ENCODE measurements around the gene TNFSF13B.

The TNFSF13B gene

GRCh38 chr13:108269601-108270328, at the start of gene TNFSF13B:
Gene TNFSF13B (plus strand): TSS chr13:108269718. CDS start chr13:108269896, 178 bp downstream.
- Histone ChIP-seq H3K36me3 (no peaks in the 10 kb centered on the region), H3K4me3 (ENCODE audit: low read depth, low read length) (no peak within 1 kb of the TSS), H3K27me3 (ENCODE audit: insufficient read depth, low read depth, severe bottlenecking) (no peaks in the 10 kb centered on the region), H3K27ac (no peak within 1 kb of the TSS), H3K9me3 (ENCODE audit: severe bottlenecking) (no peaks in the 10 kb centered on the region)
- DNase-seq, result peak; percentile 56
- TF ChIP-seq CTCF (IDR thresholded peaks at IDR 0.05; ENCODE audit: low read depth, low read length), result peak; percentile 43; the same call in 1 of the 2 replicates

- peaks cover 7% of the 10 kb centered on the region for H3K36me3 ChIP-seq
- peak; percentile 24 for DNase-seq
- H3K4me3 ChIP-seq (ENCODE audit: low read depth, low read length), result no peak overlapping the region
- peak; percentile 34 for TF ChIP-seq CTCF (IDR thresholded peaks at IDR 0.05; ENCODE audit: low read depth, low read length)
- no peaks in the 10 kb centered on the region for H3K27me3 ChIP-seq (ENCODE audit: insufficient read depth, low read depth, severe bottlenecking)
- H3K9me3 ChIP-seq (ENCODE audit: severe bottlenecking), result no peaks in the 10 kb centered on the region
- no peak overlapping the region for H3K27ac ChIP-seq
These were observed 49.5 kb upstream of the TNFSF13B start for GRCh38 chr13:108220041-108220440.

- DNase-seq, result no peak
- H3K9me3 ChIP-seq (ENCODE audit: severe bottlenecking), result no peaks in the 10 kb centered on the region
- no peak overlapping the region for H3K27ac ChIP-seq
- H3K4me3 ChIP-seq (ENCODE audit: low read depth, low read length), result no peak overlapping the region
- peaks cover 3% of the 10 kb centered on the region for H3K36me3 ChIP-seq
- TF ChIP-seq CTCF (IDR thresholded peaks at IDR 0.05; ENCODE audit: low read depth, low read length), result no peak
- no peaks in the 10 kb centered on the region for H3K27me3 ChIP-seq (ENCODE audit: insufficient read depth, low read depth, severe bottlenecking)
These were observed 45.6 kb upstream of the TNFSF13B start for GRCh38 chr13:108223687-108224503.

- DNase-seq, result no peak
- H3K27ac ChIP-seq, result no peak overlapping the region
- H3K27me3 ChIP-seq (ENCODE audit: insufficient read depth, low read depth, severe bottlenecking), result no peaks in the 10 kb centered on the region
- no peaks in the 10 kb centered on the region for H3K9me3 ChIP-seq (ENCODE audit: severe bottlenecking)
- no peak overlapping the region for H3K4me3 ChIP-seq (ENCODE audit: low read depth, low read length)
- no peak for TF ChIP-seq CTCF (IDR thresholded peaks at IDR 0.05; ENCODE audit: low read depth, low read length)
- H3K36me3 ChIP-seq, result peaks cover 11% of the 10 kb centered on the region
These were observed 44.1 kb upstream of the TNFSF13B start for GRCh38 chr13:108225440-108225839.

- H3K9me3 ChIP-seq (ENCODE audit: severe bottlenecking), result no peaks in the 10 kb centered on the region
- peaks cover 8% of the 10 kb centered on the region; the same call in 1 of the 2 replicates for H3K36me3 ChIP-seq
- DNase-seq, result no peak
- TF ChIP-seq CTCF (IDR thresholded peaks at IDR 0.05; ENCODE audit: low read depth, low read length), result no peak
- H3K27me3 ChIP-seq (ENCODE audit: insufficient read depth, low read depth, severe bottlenecking), result no peaks in the 10 kb centered on the region
- no peak overlapping the region for H3K4me3 ChIP-seq (ENCODE audit: low read depth, low read length)
- no peak overlapping the region for H3K27ac ChIP-seq
These were observed 43.3 kb upstream of the TNFSF13B start for GRCh38 chr13:108226184-108226583.
